GM18520 (cell line): ENCODE measurements around the gene COL23A1.

Experiments used
- ATAC-seq: cut with Tn5 transposase; IDR thresholded peaks from one replicate; pipeline ENCODE4 v1.9.1; 2021; ENCODE audit not compliant: unreplicated experiment

The COL23A1 gene

GRCh38 chr5:178465228-178465860 lies 124.8 kb downstream of the COL23A1 start:
- no peak for ATAC-seq

GRCh38 chr5:178464431-178465048 lies 125.7 kb downstream of the COL23A1 start:
- no peak for ATAC-seq

GRCh38 chr5:178463321-178464155 lies 126.7 kb downstream of the COL23A1 start:
- ATAC-seq: no peak

- no peak for ATAC-seq
Measured at GRCh38 chr5:178462816-178463215, 127.4 kb downstream of the COL23A1 start.

- no peak for ATAC-seq
Measured at GRCh38 chr5:178462076-178462475, 128.1 kb downstream of the COL23A1 start.

GRCh38 chr5:178461004-178461730 lies 129.0 kb downstream of the COL23A1 start:
- ATAC-seq: no peak

GRCh38 chr5:178460598-178460997 lies 129.6 kb downstream of the COL23A1 start:
- no peak for ATAC-seq

GRCh38 chr5:178460174-178460573 lies 130.0 kb downstream of the COL23A1 start:
- ATAC-seq: no peak

GRCh38 chr5:178458140-178458539 lies 132.1 kb downstream of the COL23A1 start:
- ATAC-seq: no peak

- ATAC-seq: no peak
Measured at GRCh38 chr5:178457471-178457870, 132.7 kb downstream of the COL23A1 start.

- no peak for ATAC-seq
Measured at GRCh38 chr5:178455480-178455835, 134.7 kb downstream of the COL23A1 start.

GRCh38 chr5:178454821-178455479 lies 135.2 kb downstream of the COL23A1 start:
- ATAC-seq: no peak

- ATAC-seq: no peak
Measured at GRCh38 chr5:178454303-178454702, 135.9 kb downstream of the COL23A1 start.

- ATAC-seq: no peak
Measured at GRCh38 chr5:178453224-178453623, 137.0 kb downstream of the COL23A1 start.

GRCh38 chr5:178450121-178451028 lies 139.8 kb downstream of the COL23A1 start:
- no peak for ATAC-seq

- ATAC-seq: no peak
Measured at GRCh38 chr5:178449163-178450070, 140.8 kb downstream of the COL23A1 start.

GRCh38 chr5:178445534-178445933 lies 144.7 kb downstream of the COL23A1 start:
- ATAC-seq: no peak

- ATAC-seq: no peak
Measured at GRCh38 chr5:178442405-178443257, 147.6 kb downstream of the COL23A1 start.
